ENCODE data around the gene LY86. TPM values are rescaled to one million over a fixed set of nuclear protein-coding genes. Genes with fewer than 3 reads are reported as not detected.
A peak's percentile ranks its signal among the peaks of the same experiment; 100 is the strongest.
"Not testable (repeated sequence)": the region's sequence is repeated elsewhere in the genome, so short reads cannot be mapped to it uniquely, and the experiment has no call there.

The LY86 gene
- total RNA-seq, 1 donor from 2014 or later: not detected

DNA sequence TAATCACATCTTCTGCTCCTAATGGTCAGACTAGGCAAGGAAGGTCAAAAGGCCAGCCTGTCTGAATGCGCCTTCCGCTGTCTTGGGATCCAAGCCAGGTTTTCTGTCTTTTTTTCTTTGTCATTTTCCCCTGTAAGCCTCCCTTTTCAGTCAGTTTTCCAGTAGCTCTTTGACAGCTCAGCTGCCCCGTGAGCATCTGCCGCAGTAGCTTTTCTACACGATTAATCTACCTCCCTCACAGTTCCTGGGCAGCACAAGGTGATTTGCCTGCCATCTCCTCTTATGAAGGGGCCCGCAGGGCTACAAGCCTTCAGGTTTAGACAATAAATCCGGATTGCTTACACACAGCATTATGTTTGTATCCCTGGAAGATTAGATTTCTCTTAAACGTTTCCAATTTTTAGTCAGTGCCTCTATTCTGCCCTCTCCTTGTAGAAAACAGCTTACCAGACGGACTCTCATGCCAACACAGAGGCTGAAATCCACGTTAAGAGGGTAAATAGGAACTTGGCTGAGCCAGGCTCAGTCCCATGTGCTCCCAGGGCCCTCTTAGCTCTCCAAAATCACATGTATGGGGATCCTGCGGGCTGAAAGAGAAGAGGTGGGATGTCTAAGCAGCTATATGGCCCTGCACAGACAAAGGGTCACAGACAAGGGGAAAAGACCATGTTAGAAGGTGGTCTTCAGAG is 77.2 kb downstream of the LY86 start:
- TF ChIP-seq CTCF (IDR thresholded peaks at IDR 0.05): no peak
- no peak for DNase-seq (ENCODE audit: low spot score)
- H3K36me3 Mint-ChIP-seq (ENCODE audit: low read depth): peaks cover 3% of the 10 kb centered on the region
- peaks cover 18% of the 10 kb centered on the region for H3K27me3 Mint-ChIP-seq (ENCODE audit: low read depth)
- no peak overlapping the region for H3K4me3 Mint-ChIP-seq (ENCODE audit: unreplicated experiment)
- peaks cover 6% of the 10 kb centered on the region for H3K9me3 Mint-ChIP-seq (ENCODE audit: low read depth)
- H3K27ac Mint-ChIP-seq (ENCODE audit: unreplicated experiment): no peak overlapping the region
- H3K4me1 Mint-ChIP-seq (ENCODE audit: low read depth): no peaks in the 10 kb centered on the region

GRCh38 chr6:6670150-6670549 is 81.6 kb downstream of the LY86 start:
- H3K27me3 Mint-ChIP-seq (ENCODE audit: low read depth): peaks cover 24% of the 10 kb centered on the region
- not testable (repeated sequence) for H3K4me3 Mint-ChIP-seq (ENCODE audit: unreplicated experiment); H3K27ac Mint-ChIP-seq (ENCODE audit: unreplicated experiment); DNase-seq (ENCODE audit: low spot score); H3K36me3 Mint-ChIP-seq (ENCODE audit: low read depth); H3K4me1 Mint-ChIP-seq (ENCODE audit: low read depth)
- H3K9me3 Mint-ChIP-seq (ENCODE audit: low read depth): peaks cover 11% of the 10 kb centered on the region

DNA sequence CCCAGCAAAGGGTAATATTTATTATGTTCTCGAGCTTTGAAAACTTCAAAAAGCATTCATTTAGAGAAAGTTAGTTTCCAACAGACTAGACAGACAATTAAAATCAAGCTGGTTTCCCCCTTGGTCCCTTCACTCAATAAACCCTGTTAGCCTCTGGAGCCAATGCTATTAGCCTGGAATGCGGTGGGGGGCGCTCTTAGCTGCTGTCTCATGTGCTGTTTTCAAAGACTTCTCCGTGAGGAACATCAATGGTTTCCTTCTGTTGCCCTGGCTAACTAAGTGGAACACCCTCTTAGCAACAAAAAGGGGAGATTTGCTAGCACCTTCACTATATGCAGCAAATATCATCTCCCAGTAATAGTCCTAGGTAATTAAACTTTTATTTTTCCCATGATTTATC is 86.4 kb downstream of the LY86 start:
- peak; percentile 56 for TF ChIP-seq CTCF (IDR thresholded peaks at IDR 0.05)
- Mint-ChIP-seq H3K27ac (ENCODE audit: unreplicated experiment) (no peak overlapping the region), H3K9me3 (ENCODE audit: low read depth) (peaks cover 4% of the 10 kb centered on the region), H3K36me3 (ENCODE audit: low read depth) (peaks cover 4% of the 10 kb centered on the region), H3K27me3 (ENCODE audit: low read depth) (peaks cover 15% of the 10 kb centered on the region), H3K4me3 (ENCODE audit: unreplicated experiment) (no peak overlapping the region), H3K4me1 (ENCODE audit: low read depth) (peaks cover 6% of the 10 kb centered on the region)
- DNase-seq (ENCODE audit: low spot score): no peak

DNA sequence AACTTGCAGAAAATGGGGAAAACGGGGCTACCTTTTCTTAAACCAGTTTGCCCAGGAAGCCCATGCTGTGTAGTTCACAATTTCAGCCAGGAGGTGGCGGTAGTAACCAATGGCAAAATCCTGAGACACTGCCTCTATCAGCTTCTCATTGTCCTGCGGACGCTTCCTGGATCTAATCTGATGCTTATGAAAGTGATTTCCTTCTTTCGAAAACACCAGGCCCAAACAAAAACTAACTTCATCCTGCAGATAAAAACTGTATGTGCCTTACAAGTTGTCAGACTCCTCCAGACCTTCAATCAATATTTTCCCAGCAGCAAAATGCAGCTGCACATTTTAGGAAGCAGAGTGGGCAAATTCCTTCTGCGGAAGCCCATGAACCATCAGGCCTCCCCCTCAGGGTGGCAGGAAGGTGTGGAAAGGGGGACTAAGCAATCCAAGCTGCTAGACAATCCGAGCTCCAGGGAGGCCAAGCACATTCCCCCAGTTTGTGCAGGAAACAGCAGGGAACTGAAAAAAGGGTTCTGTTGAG is 88.5 kb downstream of the LY86 start:
- H3K9me3 Mint-ChIP-seq (ENCODE audit: low read depth): peaks cover 4% of the 10 kb centered on the region
- H3K27me3 Mint-ChIP-seq (ENCODE audit: low read depth): peaks cover 5% of the 10 kb centered on the region
- TF ChIP-seq CTCF (IDR thresholded peaks at IDR 0.05): peak; percentile 96
- no peak for DNase-seq (ENCODE audit: low spot score)
- no peak overlapping the region for H3K27ac Mint-ChIP-seq (ENCODE audit: unreplicated experiment)
- H3K4me1 Mint-ChIP-seq (ENCODE audit: low read depth): peaks cover 9% of the 10 kb centered on the region
- peak overlapping the region; percentile 14 for H3K4me3 Mint-ChIP-seq (ENCODE audit: unreplicated experiment)
- H3K36me3 Mint-ChIP-seq (ENCODE audit: low read depth): peaks cover 4% of the 10 kb centered on the region

DNA sequence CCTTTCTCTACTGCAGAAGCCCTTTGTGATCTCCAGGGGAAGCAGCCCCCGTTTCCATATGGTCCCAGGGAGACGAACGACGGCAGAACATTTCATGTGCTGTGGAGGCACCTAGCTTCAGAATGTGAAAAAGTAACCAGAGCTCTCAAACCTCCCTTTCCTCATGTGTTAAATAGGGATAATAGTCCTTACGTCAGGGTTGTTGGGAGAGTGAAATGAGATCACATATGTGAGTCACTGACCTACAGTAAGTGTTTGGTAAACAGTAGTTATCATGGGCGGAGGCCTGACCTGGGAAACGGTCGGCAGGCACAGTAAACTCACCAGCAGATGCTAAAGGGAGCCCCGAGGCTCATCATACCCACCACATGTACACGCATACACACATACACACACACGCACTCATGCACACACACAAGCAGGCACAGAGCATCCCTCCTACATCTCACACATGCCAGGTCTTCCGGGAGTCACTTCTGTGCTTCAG is 89.7 kb downstream of the LY86 start:
- no peak overlapping the region for H3K27ac Mint-ChIP-seq (ENCODE audit: unreplicated experiment)
- no peak overlapping the region for H3K4me3 Mint-ChIP-seq (ENCODE audit: unreplicated experiment)
- DNase-seq (ENCODE audit: low spot score): no peak

More for the DNA sequence above, 89.7 kb downstream of the LY86 start:
- Mint-ChIP-seq H3K4me1 (ENCODE audit: low read depth) (peaks cover 9% of the 10 kb centered on the region), H3K9me3 (ENCODE audit: low read depth) (peaks cover under 1% of the 10 kb centered on the region), H3K36me3 (ENCODE audit: low read depth) (peaks cover under 1% of the 10 kb centered on the region), H3K27me3 (ENCODE audit: low read depth) (peaks cover 2% of the 10 kb centered on the region)
- no peak for TF ChIP-seq CTCF (IDR thresholded peaks at IDR 0.05)
